NT2/D1 (cell line): ENCODE measurements around the gene COL23A1.

Experiments used
- YY1 ChIP-seq: IDR thresholded peaks from 2 replicates; pipeline ENCODE4 v1.6.1; 2011; ENCODE audit not compliant: insufficient read length, insufficient read depth
- ZNF274 ChIP-seq: IDR thresholded peaks from 2 replicates; pipeline ENCODE4 v1.6.1; 2011; ENCODE audit warnings: mild to moderate bottlenecking, low read depth, low read length

DNA sequence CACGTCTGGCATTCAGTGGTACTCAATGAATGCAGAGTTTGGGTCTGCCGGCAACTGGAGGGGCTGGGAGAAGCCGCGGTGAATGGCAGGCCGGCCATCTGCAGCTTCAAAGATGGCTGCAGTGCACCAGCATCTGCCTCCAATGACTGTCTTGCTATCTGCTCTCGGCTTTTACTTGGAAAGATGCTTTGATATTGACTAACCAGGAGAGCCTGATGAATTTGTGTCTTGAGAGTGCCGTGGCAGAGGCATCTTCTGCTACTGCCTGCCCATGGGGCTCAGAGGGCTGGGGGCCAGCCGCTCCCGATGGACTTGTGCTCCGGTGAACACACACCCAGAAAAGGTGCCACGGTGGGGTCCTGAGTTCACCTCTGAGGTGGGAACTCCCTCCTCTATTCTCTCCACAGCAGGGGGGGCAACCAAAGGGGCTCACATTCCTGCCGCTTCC is 164.5 kb downstream of the COL23A1 start:
- TF ChIP-seq ZNF274 (no peak), YY1 (no peak)
